GM12878 (cell line): ENCODE results near the gene THRB.

ENCODE experiments used
- EZH2 ChIP-seq: IDR thresholded peaks from 2 replicates; pipeline ENCODE4 v1.6.1; 2012; ENCODE audit warnings: low read depth, mild to moderate bottlenecking, control low read depth, inconsistent platforms, low read length, borderline replicate concordance; ENCODE audit not compliant: control insufficient read depth
- MTA2 ChIP-seq: fragments of 450-650 bp; IDR thresholded peaks from 2 replicates; pipeline ENCODE4 v1.6.1; 2016; ENCODE audit warnings: low read depth, mild to moderate bottlenecking, moderate library complexity
- NR2C1 ChIP-seq: fragments of 450-650 bp; IDR thresholded peaks from 2 replicates; pipeline ENCODE4 v1.6.1; 2017; ENCODE audit warnings: antibody characterized with exemption, mild to moderate bottlenecking, moderate library complexity
- SIN3A ChIP-seq: IDR thresholded peaks from 2 replicates; pipeline ENCODE4 v1.6.1; 2012; ENCODE audit warnings: low read depth, low read length, improper control_type of control experiment
- TF ChIP-seq, protein P1 (sequence below): IDR thresholded peaks from 2 replicates; pipeline ENCODE4 v1.6.1; 2012; ENCODE audit warnings: low read depth, low read length, improper control_type of control experiment

DNA sequence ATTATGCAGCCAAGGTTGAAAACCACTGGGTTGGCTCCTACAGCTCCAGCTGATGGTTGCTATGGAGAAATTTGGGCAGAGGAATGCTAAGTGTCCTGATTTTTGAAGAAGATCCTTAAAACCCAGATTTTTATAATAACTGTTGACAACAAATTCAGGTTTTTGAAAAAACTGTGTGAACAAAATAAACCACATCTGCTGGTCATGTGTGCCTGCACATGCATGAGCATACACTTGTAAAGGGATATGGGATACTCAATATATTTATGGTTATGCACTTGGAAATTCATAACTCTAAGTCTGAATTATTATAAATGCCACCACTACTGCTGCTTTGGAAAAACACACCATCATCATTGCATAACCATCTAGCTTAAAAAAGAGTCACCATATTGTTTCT, 133.7 kb downstream of the THRB start:
- no peak for TF ChIP-seq MTA2
- no peak for TF ChIP-seq NR2C1
- no peak for TF ChIP-seq EZH2
- TF ChIP-seq SIN3A = no peak
- TF ChIP-seq, protein P1, sequence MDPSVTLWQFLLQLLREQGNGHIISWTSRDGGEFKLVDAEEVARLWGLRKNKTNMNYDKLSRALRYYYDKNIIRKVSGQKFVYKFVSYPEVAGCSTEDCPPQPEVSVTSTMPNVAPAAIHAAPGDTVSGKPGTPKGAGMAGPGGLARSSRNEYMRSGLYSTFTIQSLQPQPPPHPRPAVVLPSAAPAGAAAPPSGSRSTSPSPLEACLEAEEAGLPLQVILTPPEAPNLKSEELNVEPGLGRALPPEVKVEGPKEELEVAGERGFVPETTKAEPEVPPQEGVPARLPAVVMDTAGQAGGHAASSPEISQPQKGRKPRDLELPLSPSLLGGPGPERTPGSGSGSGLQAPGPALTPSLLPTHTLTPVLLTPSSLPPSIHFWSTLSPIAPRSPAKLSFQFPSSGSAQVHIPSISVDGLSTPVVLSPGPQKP = no peak
